ENCODE results near the gene EIF3L.

The EIF3L gene

DNA sequence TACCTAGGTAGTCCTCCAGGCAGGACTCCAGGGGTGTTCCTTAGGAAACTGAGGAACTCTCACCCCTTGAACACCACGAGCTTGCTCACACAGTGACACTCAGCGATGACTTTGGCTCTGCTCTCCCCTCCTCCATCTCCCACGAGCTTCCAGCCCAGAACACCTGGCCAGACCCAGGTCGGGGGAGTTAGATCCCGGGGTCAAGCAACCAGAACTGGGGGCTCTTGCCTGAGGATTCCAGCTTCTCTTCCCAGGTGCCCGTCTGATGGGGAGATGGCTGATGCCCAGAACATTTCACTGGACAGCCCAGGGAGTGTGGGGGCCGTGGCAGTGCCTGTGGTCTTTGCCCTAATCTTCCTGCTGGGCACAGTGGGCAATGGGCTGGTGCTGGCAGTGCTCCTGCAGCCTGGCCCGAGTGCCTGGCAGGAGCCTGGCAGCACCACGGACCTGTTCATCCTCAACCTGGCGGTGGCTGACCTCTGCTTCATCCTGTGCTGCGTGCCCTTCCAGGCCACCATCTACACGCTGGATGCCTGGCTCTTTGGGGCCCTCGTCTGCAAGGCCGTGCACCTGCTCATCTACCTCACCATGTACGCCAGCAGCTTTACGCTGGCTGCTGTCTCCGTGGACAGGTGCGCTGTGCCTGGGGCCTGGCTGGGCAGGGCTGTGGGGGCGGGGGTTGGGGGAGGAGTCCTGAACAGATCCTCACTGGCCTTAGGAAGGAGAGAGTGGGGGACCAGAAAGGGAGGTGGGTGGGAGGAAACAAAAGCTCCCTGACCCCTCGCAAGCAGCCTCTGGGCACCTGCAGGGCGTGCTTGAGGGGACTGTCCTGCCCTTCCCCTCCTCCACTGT, 25.9 kb upstream of the EIF3L start, which contains the start of gene GALR3:
Gene GALR3 (plus strand): TSS at position 249 of the 852 bp plus-strand sequence. CDS start 25 bp downstream, at position 274.
- H3K27ac ChIP-seq (replicated peaks) = no peak within 1 kb of the TSS
- no peak for DNase-seq (ENCODE audit: low read depth in 1 of 2, low spot score in 1 of 2)
- H3K27me3 ChIP-seq (ENCODE audit: insufficient read depth, poor library complexity, severe bottlenecking) = peaks cover 6% of the 10 kb centered on the region
- TF ChIP-seq REST (IDR thresholded peaks at IDR 0.05; ENCODE audit: insufficient replicate concordance, low read depth) (no peak), POLR2AphosphoS5 (IDR thresholded peaks at IDR 0.05; ENCODE audit: low read depth) (no peak), GABPA (IDR thresholded peaks at IDR 0.05; ENCODE audit: low read depth) (no peak), SPI1 (IDR thresholded peaks at IDR 0.05; ENCODE audit: borderline replicate concordance, low read depth) (no peak)
- TF ChIP-seq, protein P1, sequence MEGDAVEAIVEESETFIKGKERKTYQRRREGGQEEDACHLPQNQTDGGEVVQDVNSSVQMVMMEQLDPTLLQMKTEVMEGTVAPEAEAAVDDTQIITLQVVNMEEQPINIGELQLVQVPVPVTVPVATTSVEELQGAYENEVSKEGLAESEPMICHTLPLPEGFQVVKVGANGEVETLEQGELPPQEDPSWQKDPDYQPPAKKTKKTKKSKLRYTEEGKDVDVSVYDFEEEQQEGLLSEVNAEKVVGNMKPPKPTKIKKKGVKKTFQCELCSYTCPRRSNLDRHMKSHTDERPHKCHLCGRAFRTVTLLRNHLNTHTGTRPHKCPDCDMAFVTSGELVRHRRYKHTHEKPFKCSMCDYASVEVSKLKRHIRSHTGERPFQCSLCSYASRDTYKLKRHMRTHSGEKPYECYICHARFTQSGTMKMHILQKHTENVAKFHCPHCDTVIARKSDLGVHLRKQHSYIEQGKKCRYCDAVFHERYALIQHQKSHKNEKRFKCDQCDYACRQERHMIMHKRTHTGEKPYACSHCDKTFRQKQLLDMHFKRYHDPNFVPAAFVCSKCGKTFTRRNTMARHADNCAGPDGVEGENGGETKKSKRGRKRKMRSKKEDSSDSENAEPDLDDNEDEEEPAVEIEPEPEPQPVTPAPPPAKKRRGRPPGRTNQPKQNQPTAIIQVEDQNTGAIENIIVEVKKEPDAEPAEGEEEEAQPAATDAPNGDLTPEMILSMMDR (IDR thresholded peaks at IDR 0.05; ENCODE audit: insufficient read depth, low read length) = no peak
- no peak within 1 kb of the TSS for H3K4me3 ChIP-seq (replicated peaks; ENCODE audit: insufficient read depth, low read length)

DNA sequence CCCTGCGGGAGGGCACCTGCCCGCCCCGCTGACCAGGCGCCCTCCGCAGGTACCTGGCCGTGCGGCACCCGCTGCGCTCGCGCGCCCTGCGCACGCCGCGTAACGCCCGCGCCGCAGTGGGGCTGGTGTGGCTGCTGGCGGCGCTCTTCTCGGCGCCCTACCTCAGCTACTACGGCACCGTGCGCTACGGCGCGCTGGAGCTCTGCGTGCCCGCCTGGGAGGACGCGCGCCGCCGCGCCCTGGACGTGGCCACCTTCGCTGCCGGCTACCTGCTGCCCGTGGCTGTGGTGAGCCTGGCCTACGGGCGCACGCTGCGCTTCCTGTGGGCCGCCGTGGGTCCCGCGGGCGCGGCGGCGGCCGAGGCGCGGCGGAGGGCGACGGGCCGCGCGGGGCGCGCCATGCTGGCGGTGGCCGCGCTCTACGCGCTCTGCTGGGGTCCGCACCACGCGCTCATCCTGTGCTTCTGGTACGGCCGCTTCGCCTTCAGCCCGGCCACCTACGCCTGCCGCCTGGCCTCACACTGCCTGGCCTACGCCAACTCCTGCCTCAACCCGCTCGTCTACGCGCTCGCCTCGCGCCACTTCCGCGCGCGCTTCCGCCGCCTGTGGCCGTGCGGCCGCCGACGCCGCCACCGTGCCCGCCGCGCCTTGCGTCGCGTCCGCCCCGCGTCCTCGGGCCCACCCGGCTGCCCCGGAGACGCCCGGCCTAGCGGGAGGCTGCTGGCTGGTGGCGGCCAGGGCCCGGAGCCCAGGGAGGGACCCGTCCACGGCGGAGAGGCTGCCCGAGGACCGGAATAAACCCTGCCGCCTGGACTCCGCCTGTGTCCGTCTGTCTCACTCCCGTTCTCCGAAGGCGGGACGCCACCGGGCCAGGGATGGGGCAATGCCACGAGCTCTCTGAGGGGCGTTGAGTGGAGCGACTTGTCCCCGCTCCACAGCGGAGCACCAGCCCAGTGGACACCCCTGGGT, 24.3 kb upstream of the EIF3L start:
- Histone ChIP-seq H3K27me3 (ENCODE audit: insufficient read depth, poor library complexity, severe bottlenecking) (peaks cover 4% of the 10 kb centered on the region), H3K27ac (replicated peaks) (no peak overlapping the region), H3K4me3 (replicated peaks; ENCODE audit: insufficient read depth, low read length) (no peak overlapping the region)
- DNase-seq (ENCODE audit: low read depth in 1 of 2, low spot score in 1 of 2) = no peak
- TF ChIP-seq GABPA (IDR thresholded peaks at IDR 0.05; ENCODE audit: low read depth) (no peak), SPI1 (IDR thresholded peaks at IDR 0.05; ENCODE audit: borderline replicate concordance, low read depth) (no peak), REST (IDR thresholded peaks at IDR 0.05; ENCODE audit: insufficient replicate concordance, low read depth) (no peak), POLR2AphosphoS5 (IDR thresholded peaks at IDR 0.05; ENCODE audit: low read depth) (no peak)
- TF ChIP-seq, protein P1 (IDR thresholded peaks at IDR 0.05; ENCODE audit: insufficient read depth, low read length) = no peak

DNA sequence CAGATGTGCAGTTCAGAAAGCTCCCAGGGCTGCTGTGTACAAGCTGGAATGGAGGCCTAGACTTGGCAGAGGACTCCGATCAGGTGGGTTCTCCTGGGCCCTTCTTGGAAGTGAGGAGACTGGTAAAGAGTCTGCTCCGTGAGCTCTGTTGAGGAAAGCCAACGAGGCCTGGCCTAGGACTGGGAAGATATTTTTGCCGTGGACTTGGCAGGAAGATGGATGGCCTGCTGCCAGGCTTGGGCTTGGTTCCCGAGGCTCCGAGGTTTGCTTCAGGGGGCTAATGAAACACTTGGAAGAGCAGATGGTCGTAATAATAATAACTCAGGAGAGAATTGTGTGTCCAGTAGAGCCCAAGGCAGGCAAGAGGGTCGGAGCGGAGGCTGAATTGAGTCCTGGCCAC, 22.2 kb upstream of the EIF3L start:
- DNase-seq (ENCODE audit: low read depth in 1 of 2, low spot score in 1 of 2) = no peak
- peaks cover 4% of the 10 kb centered on the region for H3K27me3 ChIP-seq (ENCODE audit: insufficient read depth, poor library complexity, severe bottlenecking)
- H3K27ac ChIP-seq (replicated peaks) = no peak overlapping the region
- H3K4me3 ChIP-seq (replicated peaks; ENCODE audit: insufficient read depth, low read length) = no peak overlapping the region
- TF ChIP-seq SPI1 (IDR thresholded peaks at IDR 0.05; ENCODE audit: borderline replicate concordance, low read depth) (no peak), GABPA (IDR thresholded peaks at IDR 0.05; ENCODE audit: low read depth) (no peak), REST (IDR thresholded peaks at IDR 0.05; ENCODE audit: insufficient replicate concordance, low read depth) (no peak), POLR2AphosphoS5 (IDR thresholded peaks at IDR 0.05; ENCODE audit: low read depth) (no peak)
- TF ChIP-seq, protein P1 (IDR thresholded peaks at IDR 0.05; ENCODE audit: insufficient read depth, low read length) = no peak
